ENCODE data around the gene KCNJ14.

Gene KCNJ14

GRCh38 chr19:48445606-48446481, 9.5 kb upstream of the KCNJ14 start, which contains the start of gene GRWD1:
Gene GRWD1 (plus strand): TSS chr19:48445983. CDS start chr19:48446006, 23 bp downstream.
- peak; percentile 88 for DNase-seq (ENCODE audit: low read depth)

GRCh38 chr19:48446579-48446978, 8.8 kb upstream of the KCNJ14 start:
- DNase-seq (ENCODE audit: low read depth): no peak

GRCh38 chr19:48448563-48448962, 6.8 kb upstream of the KCNJ14 start:
- no peak for DNase-seq (ENCODE audit: low read depth)

DNA sequence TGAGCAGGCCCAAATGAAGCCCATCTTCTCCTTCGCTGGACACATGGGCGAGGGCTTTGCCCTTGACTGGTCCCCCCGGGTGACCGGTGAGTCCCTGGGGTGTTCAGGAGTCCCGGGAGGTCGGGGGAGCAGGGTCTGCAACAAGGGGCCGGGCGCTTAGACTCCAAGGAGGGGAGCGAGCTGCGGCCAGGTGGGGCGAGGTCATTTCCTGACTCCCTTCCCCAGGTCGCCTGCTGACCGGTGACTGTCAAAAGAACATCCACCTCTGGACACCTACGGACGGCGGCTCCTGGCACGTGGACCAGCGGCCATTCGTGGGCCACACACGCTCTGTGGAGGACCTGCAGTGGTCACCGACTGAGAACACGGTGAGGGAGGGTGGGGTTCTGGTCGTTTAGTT, 4.9 kb upstream of the KCNJ14 start:
- DNase-seq (ENCODE audit: low read depth): no peak

DNA sequence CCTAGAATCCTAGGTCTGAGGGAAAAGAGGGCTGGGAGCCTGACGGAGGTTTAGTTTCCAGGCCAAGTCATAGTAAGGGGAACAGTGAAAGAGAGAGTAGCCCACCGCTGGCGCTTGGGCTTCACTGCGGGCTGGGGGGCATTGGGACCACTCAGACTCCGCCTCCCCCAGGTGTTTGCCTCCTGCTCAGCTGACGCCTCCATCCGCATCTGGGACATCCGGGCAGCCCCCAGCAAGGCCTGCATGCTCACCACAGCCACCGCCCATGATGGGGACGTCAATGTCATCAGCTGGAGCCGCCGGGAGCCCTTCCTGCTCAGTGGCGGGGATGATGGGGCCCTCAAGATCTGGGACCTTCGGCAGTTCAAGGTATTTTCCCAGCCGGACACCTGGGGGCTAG, 4.5 kb upstream of the KCNJ14 start:
- DNase-seq (ENCODE audit: low read depth): no peak

- no peak for DNase-seq (ENCODE audit: low read depth)
Measured at GRCh38 chr19:48451624-48452023, 3.8 kb upstream of the KCNJ14 start.

GRCh38 chr19:48452289-48453190, 2.8 kb upstream of the KCNJ14 start:
- no peak for DNase-seq (ENCODE audit: low read depth)

DNA sequence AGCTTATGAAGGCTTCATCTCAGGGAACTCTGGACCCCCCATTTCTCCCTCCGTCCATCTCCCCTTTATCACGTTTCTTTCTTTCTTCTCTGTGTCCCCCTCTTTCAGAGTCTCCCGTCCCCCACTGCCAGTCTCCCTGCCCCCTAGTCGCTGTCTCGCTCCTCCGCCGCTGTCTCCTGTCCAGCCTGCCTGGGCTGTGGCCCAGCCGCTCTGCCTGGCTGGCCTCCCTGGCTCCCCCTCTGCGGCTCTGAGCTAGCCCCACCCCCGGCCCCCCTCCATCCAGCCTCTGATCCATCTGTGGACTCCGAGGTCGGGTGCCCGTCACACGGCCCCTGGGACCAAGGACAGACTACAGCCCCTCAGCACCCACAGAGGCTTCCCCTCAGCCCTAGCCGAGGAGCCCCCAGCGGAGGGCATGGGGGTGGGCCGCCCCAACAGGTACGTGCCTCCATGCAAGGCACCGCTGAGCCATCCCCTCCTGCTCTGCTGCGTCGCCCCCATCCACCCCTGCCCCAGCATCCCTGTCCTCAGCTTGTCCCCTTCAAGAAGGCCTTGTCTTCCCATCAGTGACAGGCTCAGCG, 1.1 kb upstream of the KCNJ14 start:
- no peak for DNase-seq (ENCODE audit: low read depth)

- no peak for DNase-seq (ENCODE audit: low read depth)
Measured at GRCh38 chr19:48455908-48456562, 661 bp downstream of the KCNJ14 start.

DNA sequence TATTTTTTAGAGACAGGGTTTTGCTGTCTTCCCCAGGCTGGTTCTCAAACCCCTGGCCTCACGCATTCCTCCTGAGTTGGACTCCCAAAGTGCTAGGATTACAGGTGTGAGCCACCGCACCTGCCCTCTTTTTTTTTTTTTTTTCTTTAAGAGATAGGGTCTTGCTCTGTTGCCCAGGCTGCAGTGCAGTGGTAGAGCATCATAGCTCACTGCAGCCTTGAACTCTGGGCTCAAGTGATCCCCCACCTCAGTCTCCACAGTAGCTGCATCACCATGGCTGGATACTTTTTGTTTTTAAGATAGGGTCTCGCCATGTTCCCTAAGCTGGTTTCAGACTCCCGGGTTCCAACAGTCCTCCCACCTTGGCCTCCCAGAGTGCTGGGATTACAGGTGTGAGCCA, 1.5 kb downstream of the KCNJ14 start:
- no peak for DNase-seq (ENCODE audit: low read depth)

GRCh38 chr19:48458016-48458415, 2.6 kb downstream of the KCNJ14 start:
- DNase-seq (ENCODE audit: low read depth): no peak

DNA sequence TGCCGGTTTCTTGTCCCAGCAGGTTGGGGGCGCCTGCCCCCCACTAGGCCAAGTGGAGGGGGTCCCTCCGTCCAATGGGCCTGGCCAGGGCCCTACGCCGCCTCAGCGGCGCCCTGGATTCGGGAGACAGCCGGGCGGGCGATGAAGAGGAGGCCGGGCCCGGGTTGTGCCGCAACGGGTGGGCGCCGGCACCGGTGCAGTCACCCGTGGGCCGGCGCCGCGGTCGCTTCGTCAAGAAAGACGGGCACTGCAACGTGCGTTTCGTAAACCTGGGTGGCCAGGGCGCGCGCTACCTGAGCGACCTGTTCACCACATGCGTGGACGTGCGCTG, 6.2 kb downstream of the KCNJ14 start:
- no peak for DNase-seq (ENCODE audit: low read depth)

DNA sequence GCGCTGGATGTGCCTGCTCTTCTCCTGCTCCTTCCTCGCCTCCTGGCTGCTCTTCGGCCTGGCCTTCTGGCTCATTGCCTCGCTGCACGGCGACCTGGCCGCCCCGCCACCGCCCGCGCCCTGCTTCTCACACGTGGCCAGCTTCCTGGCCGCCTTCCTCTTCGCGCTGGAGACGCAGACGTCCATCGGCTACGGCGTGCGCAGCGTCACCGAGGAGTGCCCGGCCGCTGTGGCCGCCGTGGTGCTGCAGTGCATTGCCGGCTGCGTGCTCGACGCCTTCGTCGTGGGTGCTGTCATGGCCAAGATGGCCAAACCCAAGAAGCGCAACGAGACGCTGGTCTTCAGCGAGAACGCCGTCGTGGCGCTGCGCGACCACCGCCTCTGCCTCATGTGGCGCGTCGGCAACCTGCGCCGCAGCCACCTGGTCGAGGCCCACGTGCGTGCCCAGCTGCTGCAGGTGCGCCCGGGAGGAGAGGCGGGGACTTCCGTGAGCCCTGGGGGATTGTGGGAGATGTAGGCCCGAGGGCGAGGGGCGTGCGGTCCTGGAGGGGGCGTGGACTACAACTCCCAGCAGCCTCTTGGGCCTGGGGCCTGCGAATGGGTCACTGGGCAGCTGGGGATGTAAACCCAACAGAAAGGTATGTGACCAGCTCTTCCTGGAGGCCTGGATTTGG, 6.7 kb downstream of the KCNJ14 start:
- DNase-seq (ENCODE audit: low read depth): no peak

GRCh38 chr19:48465215-48465614, 9.8 kb downstream of the KCNJ14 start:
- DNase-seq (ENCODE audit: low read depth): no peak

DNA sequence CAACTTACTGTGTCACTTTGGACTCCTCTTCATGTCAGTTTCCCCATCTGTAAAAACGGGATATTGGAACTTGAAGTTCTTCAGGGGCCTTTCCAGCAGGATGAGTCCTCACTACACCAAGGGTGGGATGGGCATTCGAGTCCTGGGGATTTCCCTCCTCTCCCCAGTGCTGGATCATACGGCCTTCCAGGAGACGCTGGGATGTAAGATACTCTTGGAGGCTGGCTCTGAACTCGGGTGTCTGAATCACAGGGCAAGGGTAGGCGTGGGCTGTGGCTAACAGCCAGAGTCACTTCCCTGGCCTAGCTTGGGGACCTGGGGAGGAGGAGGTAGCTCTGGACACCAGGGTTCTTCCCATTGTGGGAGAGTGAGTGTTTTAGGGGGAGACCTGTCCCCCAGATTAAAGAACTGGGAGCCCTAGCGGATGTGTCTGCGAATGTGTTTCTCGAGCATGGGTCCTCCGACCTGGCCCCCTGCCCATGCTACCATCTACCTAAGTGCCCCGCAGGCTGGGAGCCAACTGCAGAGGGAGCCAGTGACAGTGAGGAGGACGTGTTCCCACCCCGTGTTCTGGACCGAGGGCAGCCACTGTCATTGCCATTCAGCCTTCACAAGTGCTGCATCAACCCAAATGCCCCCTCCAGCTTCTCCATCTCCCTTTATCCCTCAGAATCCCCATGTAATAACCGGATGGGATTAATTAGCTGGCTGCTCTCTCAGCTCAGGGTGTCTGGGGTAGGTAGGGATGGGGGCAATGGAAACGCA, 11.4 kb downstream of the KCNJ14 start:
- DNase-seq (ENCODE audit: low read depth): peak; percentile 67

GRCh38 chr19:48468772-48469288, 13.5 kb downstream of the KCNJ14 start:
- DNase-seq (ENCODE audit: low read depth): peak; percentile 99

DNA sequence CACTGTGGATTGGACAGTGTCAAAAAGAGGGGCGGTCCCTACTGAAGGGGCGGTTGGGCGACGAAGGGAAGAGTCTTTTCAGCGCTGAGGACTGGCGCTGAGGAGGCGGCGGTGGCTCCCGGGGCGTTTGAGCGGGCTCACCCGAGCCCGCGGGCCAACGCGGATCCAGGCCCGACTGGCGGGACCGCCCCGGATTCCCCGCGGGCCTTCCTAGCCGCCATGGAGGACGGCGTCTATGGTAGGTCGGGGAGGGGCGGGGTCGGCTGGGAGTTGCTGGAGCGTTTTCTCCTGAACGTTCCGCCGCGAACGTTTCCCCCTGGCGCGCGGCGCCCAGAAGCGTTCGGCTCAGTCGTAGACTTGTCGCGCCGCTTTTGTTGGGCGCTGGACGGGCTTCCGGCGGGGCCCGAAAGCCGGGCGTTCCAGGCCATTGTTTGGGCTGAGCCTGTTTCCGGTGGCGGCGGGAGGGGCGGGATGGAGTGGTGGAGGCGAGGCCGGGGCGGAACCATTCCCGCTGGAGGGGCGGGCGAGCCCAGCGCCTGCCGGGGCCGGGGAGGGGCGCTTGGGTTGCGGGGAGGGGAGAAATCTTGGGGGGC, 14.0 kb downstream of the KCNJ14 start, which contains the start of gene CYTH2:
Gene CYTH2 (plus strand): TSS at position 81 of the 593 bp plus-strand sequence. CDS start 139 bp downstream, at position 220.
- DNase-seq (ENCODE audit: low read depth): peak; percentile 69

DNA sequence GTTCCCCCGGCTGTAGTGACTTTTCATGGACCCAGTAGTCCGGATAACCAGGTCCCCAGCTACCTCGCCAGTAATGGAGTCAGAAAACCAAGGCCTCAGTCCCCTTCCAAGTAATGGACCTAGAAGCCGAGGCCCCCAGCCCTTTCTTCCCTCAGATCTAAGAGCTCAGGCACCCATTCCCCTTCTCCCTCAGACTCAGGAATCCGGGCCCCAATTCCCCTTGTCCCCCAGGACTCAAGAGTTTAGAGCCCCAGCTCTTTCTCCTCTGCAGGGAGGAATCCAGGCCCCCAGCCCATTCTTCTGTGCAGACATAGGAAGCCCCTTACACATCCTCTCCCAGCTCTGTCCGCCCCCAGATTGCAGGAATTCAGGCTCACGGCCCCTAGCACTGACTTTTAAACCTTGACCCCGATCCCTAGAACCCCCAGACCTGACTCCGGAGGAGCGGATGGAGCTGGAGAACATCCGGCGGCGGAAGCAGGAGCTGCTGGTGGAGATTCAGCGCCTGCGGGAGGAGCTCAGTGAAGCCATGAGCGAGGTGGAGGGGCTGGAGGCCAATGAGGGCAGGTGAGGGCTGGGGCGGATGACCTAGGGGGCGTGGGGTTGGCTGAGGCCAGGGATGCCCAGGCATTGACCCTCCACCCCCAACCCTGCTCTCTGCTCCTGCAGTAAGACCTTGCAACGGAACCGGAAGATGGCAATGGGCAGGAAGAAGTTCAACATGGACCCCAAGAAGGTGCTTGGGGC, 14.7 kb downstream of the KCNJ14 start:
- no peak for DNase-seq (ENCODE audit: low read depth)

DNA sequence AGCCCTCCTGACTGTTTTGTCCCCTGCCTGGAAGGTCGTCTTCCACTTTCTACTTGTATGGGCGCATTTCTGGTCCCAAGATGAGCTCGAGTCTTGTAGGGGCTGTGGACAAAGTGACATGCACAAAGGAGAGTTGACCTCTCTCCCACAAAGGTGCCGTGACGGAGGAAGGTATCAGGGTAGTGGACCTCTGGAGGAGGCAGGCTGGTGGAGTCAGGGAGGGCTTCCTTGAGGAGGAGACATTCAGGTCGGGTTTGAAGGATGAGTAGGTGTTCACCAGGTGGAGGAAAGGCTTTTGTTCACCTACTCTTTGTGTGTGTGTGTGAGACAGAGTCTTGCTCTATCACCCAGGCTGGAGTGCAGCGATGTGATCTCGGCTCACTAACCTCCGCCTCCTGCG, 15.5 kb downstream of the KCNJ14 start:
- DNase-seq (ENCODE audit: low read depth): no peak
